Kasumi-1 (cell line): ENCODE data around the gene TMEM38B.
"Not testable (repeated sequence)": the region's sequence is repeated elsewhere in the genome, so short reads cannot be mapped to it uniquely, and the experiment has no call there.

Experiments
- DNase-seq, 2 experiments: peaks; one replicate each; lab custom pipeline; 2025; lab: John Stamatoyannopoulos, UW

The TMEM38B gene

GRCh38 chr9:105722099-105722498 is 27.8 kb downstream of the TMEM38B start:
- DNase-seq, result no peak

GRCh38 chr9:105725370-105725769 is 31.0 kb downstream of the TMEM38B start:
- no peak for DNase-seq

DNA sequence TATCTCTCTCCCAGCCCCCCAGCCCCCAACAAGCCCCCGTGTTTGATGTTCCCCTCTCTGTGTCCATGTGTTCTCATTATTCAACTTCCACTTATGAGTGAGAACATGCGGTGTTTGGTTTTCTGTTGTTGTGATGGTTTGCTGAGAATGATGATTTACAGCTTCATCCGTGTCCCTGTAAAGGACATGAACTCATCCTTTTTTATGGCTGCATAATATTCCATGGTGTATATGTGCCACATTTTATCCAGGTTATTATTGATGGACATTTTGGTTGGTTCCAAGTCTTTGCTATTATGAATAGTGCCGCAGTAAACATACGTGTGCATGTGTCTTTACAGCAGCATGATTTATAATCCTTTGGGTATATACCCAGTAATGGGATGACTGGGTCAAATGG is 33.9 kb downstream of the TMEM38B start:
- not testable (repeated sequence) for DNase-seq

GRCh38 chr9:105731420-105731819 is 37.1 kb downstream of the TMEM38B start:
- not testable (repeated sequence) for DNase-seq

GRCh38 chr9:105735366-105735765 is 41.0 kb downstream of the TMEM38B start:
- no peak for DNase-seq

DNA sequence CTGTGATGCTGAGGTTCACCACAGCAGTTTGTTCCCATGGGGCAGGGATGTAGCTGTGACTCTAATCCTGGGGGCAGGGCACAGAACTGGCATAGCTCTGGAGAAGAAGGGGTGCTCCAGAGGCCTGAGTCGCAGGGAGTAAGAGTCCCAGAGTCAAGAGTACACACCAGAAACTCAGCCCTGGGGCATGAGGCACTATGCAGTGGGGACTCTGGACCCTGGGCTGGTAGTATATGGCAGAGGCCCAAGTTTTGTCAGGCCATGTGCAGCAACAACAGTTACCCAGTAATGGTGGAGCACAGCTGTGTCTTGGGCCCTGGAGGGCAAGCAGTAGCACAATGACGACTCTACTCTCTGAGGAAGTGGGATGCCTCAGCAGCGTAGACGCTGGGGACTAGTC is 42.9 kb downstream of the TMEM38B start:
- DNase-seq, result no peak

GRCh38 chr9:105742088-105742487 is 47.7 kb downstream of the TMEM38B start:
- DNase-seq, result no peak

- DNase-seq, result not testable (repeated sequence)
Measured at GRCh38 chr9:105747325-105747724, 53.0 kb downstream of the TMEM38B start.

- DNase-seq, result no peak
Measured at GRCh38 chr9:105751761-105752160, 57.4 kb downstream of the TMEM38B start.

DNA sequence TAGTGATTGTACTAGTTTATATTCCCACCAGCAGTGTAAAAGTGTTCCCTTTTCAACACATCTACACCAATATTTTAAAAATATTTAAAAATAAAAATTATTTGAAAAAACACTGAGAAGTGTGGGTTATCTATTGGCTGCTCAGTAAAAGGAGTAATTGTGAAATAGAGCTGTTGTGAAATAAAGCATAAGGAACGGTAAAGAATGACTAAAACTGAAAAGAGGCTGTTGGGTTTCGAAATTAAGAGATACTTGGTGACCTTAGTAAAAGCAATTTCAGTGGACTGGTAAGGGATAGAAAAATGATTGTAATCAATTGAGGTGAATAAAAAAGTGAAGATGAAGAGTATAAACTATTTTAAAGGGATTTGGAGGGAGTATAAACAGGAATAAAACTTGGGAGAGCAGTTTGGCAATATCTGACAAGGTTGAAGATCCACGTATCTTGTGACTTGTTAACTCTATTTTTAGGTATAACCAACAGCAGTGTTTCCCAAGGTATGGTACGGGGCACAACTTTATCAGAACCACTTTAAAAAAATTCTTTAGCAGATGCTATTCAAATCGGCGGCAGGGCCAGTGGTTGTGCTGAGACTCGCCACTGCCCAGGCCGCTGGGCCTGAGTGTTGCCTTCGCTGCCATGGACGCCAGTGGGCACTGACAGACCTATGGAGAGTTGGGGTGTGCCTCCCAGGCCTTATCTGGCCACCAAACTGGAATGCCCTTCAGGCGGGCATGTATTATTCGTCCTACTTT is 63.3 kb downstream of the TMEM38B start:
- peak in 1 of 2 experiments; percentile 1 for DNase-seq

- no peak for DNase-seq
Measured at GRCh38 chr9:105760053-105760452, 65.7 kb downstream of the TMEM38B start.

DNA sequence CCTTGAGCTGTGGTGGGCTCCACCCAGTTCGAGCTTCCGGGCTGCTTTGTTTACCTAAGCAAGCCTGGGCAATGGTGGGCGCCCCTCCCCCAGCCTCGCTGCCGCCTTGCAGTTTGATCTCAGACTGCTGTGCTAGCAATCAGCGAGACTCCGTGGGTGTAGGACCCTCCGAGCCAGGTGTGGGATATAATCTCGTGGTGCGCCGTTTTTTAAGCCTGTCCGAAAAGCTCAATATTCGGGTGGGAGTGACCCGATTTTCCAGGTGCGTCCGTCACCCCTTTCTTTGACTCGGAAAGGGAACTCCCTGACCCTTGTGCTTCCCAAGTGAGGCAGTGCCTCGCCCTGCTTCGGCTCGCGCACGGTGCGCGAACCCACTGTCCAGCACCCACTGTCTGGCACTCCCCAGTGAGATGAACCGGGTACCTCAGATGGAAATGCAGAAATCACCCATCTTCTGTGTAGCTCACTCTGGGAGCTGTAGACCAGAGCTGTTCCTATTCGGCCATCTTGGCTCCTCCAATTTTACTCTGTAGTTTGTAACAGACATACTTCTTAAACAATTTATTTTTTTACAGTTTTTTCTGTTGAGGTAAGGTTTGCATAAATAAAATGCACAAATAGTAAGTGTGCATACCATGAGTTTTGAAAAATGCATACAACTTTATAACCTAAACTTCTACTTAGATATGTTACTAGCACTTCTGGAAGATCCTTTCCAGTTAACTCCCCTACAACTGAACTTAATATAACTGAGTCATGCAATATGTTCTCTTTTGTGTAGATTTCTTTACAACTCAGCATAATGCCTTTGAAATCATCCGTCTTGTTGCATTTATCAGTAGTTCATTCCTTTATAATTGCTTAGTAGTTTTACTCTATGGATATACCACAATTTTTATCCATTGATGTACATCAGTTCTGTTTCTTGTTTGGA is 88.5 kb downstream of the TMEM38B start:
- not testable (repeated sequence) for DNase-seq

- DNase-seq, result not testable (repeated sequence)
Measured at GRCh38 chr9:105783495-105783872, 89.1 kb downstream of the TMEM38B start.

- DNase-seq, result not testable (repeated sequence)
Measured at GRCh38 chr9:105786796-105787195, 92.5 kb downstream of the TMEM38B start.

DNA sequence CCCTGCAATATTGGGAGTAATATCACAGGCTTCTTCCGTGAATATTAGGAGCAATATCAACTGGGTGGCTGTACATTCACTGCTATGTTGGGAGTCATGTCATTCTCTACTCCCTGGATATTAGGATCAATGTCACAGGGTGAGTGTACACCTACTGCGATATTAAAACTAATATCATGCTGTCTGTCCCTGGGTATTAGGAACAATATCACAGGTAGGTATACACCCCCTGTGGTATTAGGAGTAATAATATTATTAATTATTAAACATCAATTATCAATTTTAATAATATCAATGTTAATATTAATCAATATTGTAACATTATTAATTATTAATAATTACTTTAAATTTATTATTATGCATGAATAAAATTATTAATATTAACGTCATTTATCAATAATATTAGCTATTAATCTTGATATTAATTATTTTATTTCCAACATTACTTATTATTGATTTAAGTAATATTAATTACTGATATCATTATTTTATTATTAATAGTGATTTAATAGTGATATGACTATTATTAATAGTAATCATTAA is 121.9 kb downstream of the TMEM38B start:
- no peak for DNase-seq

GRCh38 chr9:105816981-105817380 is 122.6 kb downstream of the TMEM38B start:
- no peak for DNase-seq

GRCh38 chr9:105818903-105819302 is 124.6 kb downstream of the TMEM38B start:
- no peak for DNase-seq

GRCh38 chr9:105822814-105823213 is 128.5 kb downstream of the TMEM38B start:
- no peak for DNase-seq
